ENCODE data around the gene SPARC.
"Not testable (repeated sequence)": the region's sequence is repeated elsewhere in the genome, so short reads cannot be mapped to it uniquely, and the experiment has no call there.

Gene SPARC, protein sequence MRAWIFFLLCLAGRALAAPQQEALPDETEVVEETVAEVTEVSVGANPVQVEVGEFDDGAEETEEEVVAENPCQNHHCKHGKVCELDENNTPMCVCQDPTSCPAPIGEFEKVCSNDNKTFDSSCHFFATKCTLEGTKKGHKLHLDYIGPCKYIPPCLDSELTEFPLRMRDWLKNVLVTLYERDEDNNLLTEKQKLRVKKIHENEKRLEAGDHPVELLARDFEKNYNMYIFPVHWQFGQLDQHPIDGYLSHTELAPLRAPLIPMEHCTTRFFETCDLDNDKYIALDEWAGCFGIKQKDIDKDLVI

GRCh38 chr5:151686674-151687407, at the start of gene SPARC:
TSS of gene SPARC (minus strand) at chr5:151686915. CDS start at chr5:151676188, 10,727 bp downstream.
- DNase-seq (ENCODE audit: low read depth) = no peak

GRCh38 chr5:151735646-151736045, 48.9 kb upstream of the SPARC start:
- no peak for DNase-seq (ENCODE audit: low read depth)

- DNase-seq (ENCODE audit: low read depth) = no peak
Observed at GRCh38 chr5:151734064-151734408, 47.3 kb upstream of the SPARC start.

DNA sequence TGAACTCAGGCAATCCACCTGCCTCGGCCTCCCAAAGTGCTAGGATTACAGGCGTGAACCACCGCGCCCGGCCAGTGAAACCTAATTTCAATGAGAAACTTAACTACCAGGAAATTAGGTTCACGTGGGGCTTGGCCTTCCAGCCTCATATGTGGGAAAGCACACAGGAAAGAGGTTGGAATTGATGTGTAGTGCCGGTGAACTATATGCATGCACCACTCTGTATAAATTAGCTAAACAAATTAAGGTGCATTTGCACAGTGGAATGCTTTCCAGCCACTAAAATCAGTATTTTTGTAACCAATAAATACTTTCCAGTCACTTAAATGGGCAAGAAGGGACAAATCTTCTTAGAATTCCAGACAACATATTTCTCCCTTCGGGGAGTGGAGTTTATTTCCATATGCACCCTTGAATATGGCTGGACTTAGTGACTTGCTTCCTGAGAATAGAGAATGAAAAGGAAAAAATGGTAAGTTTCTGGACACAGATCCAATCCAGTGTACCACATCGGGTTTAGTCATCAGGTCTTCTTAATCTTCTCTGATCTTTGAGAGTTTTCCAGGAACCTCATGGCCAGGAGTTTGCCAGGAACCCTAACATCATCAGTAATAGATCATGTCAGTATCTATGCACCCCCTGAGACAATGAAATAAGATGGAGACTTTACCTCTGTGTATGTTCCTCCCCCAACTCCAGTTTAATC, 46.8 kb upstream of the SPARC start:
- no peak for DNase-seq (ENCODE audit: low read depth)

GRCh38 chr5:151730381-151730780, 43.7 kb upstream of the SPARC start:
- no peak for DNase-seq (ENCODE audit: low read depth)

GRCh38 chr5:151729597-151729996, 42.9 kb upstream of the SPARC start:
- not testable (repeated sequence) for DNase-seq (ENCODE audit: low read depth)

- DNase-seq (ENCODE audit: low read depth) = no peak
Observed at GRCh38 chr5:151724360-151724759, 37.6 kb upstream of the SPARC start.

DNA sequence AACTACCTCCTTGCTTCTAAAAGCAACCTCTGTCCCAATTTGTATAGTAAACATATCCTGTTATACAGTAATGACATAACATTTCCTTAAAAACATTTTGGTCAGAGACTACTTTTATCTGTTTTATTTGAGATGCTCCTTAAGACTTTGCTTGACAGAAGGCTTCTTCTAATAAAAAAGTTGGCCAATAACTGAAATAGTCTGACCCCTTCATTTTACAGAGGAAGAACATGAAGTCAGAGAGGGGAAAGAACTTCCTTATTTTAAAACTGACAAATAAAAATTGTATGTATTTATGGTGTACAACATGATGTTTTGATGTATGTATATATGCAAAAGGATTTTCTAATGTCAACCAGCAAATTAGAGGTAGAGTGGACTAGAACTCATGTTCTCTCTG, 35.8 kb upstream of the SPARC start:
- no peak for DNase-seq (ENCODE audit: low read depth)

DNA sequence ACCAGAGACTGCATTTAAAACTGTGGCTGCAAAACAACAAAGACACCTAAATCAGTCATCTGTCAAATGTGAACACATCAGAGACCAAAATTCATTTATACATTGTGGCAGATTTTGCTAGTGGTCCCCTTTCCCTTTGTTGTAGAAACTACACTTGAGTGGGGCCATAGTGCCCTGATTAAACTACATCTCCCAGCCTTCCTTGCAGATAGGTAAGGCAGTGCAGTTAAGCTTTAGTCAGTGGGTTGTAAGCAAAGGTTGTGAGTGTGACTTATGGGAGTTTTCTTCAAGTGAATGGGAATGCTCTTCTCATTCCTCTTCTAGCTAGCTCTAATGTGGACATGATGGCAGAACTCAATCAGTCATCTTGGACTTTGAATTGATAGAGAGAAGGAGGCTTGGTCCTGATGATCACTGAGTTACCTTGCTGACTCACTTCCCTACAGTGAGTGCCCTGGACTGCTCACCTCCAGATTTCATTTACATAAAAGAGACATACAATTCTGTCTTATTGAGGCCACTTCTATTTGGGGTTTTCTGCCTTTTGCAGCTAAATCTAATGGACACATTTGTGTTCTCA, 35.2 kb upstream of the SPARC start:
- DNase-seq (ENCODE audit: low read depth) = no peak

DNA sequence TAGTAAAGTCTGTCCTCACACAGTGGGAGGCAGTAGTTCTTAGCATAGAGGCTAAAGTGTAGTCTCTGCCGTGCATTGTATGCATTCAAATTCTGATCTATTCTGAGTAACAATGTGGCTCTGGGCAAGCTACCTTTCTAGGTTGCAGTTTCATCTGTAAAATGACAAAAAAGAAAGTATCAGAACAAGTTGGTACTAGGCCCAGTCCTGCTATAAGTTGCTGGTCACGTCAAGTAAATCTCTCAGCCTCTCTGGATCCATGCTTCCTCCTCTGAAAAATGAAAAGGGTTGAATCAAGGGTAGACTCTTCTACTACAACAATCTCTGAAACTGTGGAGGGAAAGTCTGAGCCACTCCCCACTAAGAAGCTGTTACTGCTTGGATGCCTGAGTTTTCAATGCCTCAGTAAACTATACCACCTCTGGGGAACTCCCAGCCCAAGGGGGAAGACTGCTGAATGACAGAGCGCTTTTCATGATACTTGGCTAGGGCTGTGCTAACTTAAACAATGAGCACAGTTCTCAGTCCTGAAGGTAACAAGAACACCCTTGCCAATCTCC, 34.5 kb upstream of the SPARC start:
- DNase-seq (ENCODE audit: low read depth) = no peak

DNA sequence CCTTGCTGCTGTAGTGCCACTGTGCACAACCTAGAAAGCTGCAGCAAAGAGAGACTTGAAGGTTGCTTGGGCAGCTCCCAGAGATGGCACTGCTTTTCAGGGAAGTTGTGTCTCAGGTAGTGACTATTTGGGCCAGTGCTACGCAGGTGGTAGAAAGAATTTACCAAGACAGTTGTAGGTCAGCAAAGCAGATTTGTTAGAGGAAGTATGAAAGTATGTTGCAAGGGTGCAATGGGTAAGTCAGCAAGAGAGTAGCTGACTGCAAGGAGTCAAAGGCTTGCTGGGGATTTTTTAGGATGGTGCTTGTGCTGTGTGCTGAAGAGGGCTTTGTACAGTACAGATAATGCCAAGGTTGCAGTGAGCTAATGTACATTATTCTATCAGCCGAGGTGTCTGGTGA, 33.5 kb upstream of the SPARC start:
- no peak for DNase-seq (ENCODE audit: low read depth)

DNA sequence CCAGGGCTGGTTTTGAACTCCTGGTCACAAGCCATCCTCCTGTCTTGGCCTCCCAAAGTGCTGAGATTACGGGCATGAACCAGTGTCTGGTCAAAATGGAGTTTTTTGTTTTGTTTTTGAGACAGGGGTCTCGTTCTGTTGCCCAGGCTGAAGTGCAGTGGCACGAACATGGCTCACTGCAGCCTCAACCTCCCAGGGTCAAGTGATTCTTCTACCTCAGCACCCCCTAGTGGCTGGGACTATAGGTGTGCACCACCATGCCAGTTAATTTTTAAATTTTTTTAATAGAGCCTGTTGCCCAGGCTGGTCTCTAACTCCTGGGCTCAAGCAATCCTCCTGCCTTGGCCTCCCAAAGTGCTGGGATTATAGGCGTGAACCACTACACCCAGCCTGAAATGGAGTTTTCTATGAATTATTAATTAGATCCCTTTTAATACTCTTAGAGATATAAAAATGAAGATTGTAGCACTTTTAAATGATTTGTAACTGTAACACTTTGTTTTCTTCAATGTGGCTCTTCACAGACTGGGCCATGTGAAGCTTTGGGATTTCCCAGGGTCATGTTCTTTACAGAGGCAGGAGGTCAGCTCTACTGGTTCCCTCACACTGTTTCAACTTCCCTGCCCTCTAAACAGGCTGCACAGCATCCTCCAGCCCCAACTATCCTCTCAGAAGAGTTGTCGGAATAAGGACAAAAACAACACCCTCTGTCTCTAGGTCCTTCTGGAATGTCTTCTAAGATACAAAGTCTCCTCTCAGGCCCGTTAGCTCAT, 32.7 kb upstream of the SPARC start:
- no peak for DNase-seq (ENCODE audit: low read depth)

- no peak for DNase-seq (ENCODE audit: low read depth)
Observed at GRCh38 chr5:151718646-151719045, 31.9 kb upstream of the SPARC start.

GRCh38 chr5:151718153-151718552, 31.4 kb upstream of the SPARC start:
- no peak for DNase-seq (ENCODE audit: low read depth)

GRCh38 chr5:151717416-151717815, 30.7 kb upstream of the SPARC start:
- no peak for DNase-seq (ENCODE audit: low read depth)

DNA sequence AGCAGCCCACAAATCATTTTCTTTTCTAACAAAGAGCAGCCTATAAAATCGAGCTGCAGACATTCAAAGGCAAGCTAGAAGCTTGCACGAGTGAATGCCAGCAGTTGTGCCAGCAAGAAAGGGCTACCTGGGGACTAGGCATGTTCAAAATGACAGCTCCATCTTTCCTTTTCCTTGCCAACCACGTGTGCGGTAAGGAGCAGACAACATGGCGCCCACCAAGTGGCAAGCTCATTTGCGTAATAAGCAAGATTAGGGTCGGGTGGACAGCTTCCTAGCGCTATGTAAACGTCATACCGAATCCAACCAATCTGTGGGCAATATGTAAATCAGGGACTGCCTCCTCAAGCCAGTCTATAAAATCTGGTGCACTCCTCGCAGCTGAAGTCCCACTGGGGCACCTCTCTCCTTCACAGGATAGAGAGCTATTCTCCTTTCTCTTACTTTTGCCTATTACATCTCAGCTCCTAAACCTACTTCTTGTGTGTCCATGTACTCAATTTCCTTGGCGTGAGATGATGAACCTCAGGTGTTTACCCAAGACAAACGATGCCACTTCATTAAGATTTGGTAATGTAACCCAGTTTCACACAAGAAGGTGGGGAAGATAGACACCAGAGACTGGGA, 22.5 kb upstream of the SPARC start:
- DNase-seq (ENCODE audit: low read depth) = no peak

- DNase-seq (ENCODE audit: low read depth) = no peak
Observed at GRCh38 chr5:151708126-151708525, 21.4 kb upstream of the SPARC start.

DNA sequence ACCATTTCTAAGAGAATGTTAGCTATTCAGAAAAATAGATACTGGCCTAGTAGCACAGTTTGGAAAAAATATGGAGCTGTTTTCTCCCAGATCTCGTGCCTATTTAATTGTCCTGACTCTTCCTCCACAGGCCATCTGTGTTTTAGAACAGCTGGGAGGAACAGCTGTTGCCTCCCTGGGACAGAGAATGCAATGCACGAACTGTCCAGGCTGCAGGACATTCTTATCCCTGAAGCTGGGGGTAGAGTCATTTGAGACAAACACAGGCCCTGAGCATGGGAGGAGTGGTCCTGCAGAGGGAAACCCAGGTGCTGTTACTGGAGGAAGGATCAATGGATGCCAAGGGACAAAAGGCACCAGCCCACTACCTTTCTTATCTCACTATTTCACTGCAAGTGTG, 20.9 kb upstream of the SPARC start:
- DNase-seq (ENCODE audit: low read depth) = no peak

DNA sequence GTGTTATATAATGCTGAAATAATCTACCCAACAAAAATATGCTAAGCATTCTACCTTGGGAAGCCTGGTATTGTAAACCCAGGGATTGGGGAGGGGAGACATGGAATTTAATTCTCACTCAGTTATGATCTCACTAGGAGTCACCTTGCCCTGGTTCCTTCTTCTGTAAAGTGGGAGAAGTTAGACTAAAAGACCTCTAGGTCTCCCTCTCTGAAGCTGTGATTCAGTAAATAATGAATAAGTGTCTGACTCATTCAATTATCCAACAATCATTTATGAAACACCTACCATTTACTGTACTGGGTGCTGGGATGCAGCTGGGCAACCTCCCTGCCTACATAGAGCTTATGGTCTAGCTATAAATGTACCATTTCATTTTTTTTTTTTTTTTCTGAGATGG, 20.2 kb upstream of the SPARC start:
- no peak for DNase-seq (ENCODE audit: low read depth)

GRCh38 chr5:151703780-151704179, 17.1 kb upstream of the SPARC start:
- DNase-seq (ENCODE audit: low read depth) = no peak

- DNase-seq (ENCODE audit: low read depth) = no peak
Observed at GRCh38 chr5:151703227-151703626, 16.5 kb upstream of the SPARC start.

Measured in stimulated activated CD8-positive, alpha-beta memory T cell treated with anti-CD3 and anti-CD28 coated beads, Interleukin-7, amount 100 ng/mL, for 24 hours (primary cell).